ENCODE results near the gene SERPINB3. TPM values are rescaled to one million over a fixed set of nuclear protein-coding genes. Genes with fewer than 3 reads are reported as not detected.

The SERPINB3 gene
- total and polyA plus RNA-seq, 10 donors, result 0.05 to 0.09 TPM; not detected in 8

GRCh38 chr18:63617915-63618234, 43.8 kb downstream of the SERPINB3 start:
- H3K27me3 ChIP-seq (replicated peaks in 1 of 7), result no peaks in the 10 kb centered on the region
- no peak for DNase-seq
- H3K4me3 ChIP-seq, result no peak overlapping the region
- peaks cover 0 to 27% (median 7%) of the 10 kb centered on the region in 8 donors for H3K9me3 ChIP-seq
- TF ChIP-seq POLR2A (IDR thresholded peaks at IDR 0.05) (no peak), POLR2AphosphoS5 (IDR thresholded peaks at IDR 0.05) (no peak), CTCF (IDR thresholded peaks at IDR 0.05 in 8 of 11, conservative IDR thresholded peaks at IDR 0.05 in 3 of 11) (no peak)
- H3K4me1 ChIP-seq, result no peaks in the 10 kb centered on the region
- 85 to 95% (median 93%) methylated on average over 2 of the region's 2 CpGs for WGBS, 5 donors
- intact Hi-C loops (cut with DNase I; ENCODE audit: low total_unique reads), result no loop called here
- H3K27ac ChIP-seq, result no peak overlapping the region
- no peaks in the 10 kb centered on the region for H3K36me3 ChIP-seq

GRCh38 chr18:63617049-63617914, 44.4 kb downstream of the SERPINB3 start:
- Histone ChIP-seq H3K9me3 (peaks cover 0 to 27% (median 7%) of the 10 kb centered on the region in 8 donors), H3K4me3 (no peak overlapping the region), H3K27me3 (replicated peaks in 1 of 7) (no peaks in the 10 kb centered on the region), H3K36me3 (no peaks in the 10 kb centered on the region), H3K27ac (no peak overlapping the region), H3K4me1 (no peaks in the 10 kb centered on the region)
- no peak for TF ChIP-seq POLR2AphosphoS5 (IDR thresholded peaks at IDR 0.05)
- TF ChIP-seq POLR2A (IDR thresholded peaks at IDR 0.05), result no peak
- no peak for TF ChIP-seq CTCF (IDR thresholded peaks at IDR 0.05 in 8 of 11, conservative IDR thresholded peaks at IDR 0.05 in 3 of 11)
- 36 to 53% (median 40%) methylated on average over 3 of the region's 3 CpGs for WGBS, 5 donors
- DNase-seq, result no peak
- intact Hi-C loops (cut with DNase I; ENCODE audit: low total_unique reads), result no loop called here

GRCh38 chr18:63613420-63613819, 48.3 kb downstream of the SERPINB3 start:
- TF ChIP-seq POLR2AphosphoS5 (IDR thresholded peaks at IDR 0.05), result no peak
- TF ChIP-seq POLR2A (IDR thresholded peaks at IDR 0.05), result no peak
- TF ChIP-seq CTCF (IDR thresholded peaks at IDR 0.05 in 8 of 11, conservative IDR thresholded peaks at IDR 0.05 in 3 of 11), result no peak
- Histone ChIP-seq H3K27ac (no peak overlapping the region), H3K27me3 (replicated peaks in 1 of 7) (no peaks in the 10 kb centered on the region), H3K4me3 (no peak overlapping the region), H3K9me3 (no peaks in the 10 kb centered on the region), H3K36me3 (no peaks in the 10 kb centered on the region), H3K4me1 (no peaks in the 10 kb centered on the region)
- DNase-seq, result no peak
- 77 to 88% (median 85%) methylated on average over 4 of the region's 4 CpGs for WGBS, 5 donors
- intact Hi-C loops (cut with DNase I; ENCODE audit: low total_unique reads), result no loop called here

GRCh38 chr18:63606526-63606925, 55.2 kb downstream of the SERPINB3 start:
- no peaks in the 10 kb centered on the region for H3K36me3 ChIP-seq
- no peaks in the 10 kb centered on the region for H3K9me3 ChIP-seq
- no peak overlapping the region for H3K4me3 ChIP-seq
- no peak for DNase-seq
- intact Hi-C loops (cut with DNase I; ENCODE audit: low total_unique reads), result no loop called here
- TF ChIP-seq POLR2A (IDR thresholded peaks at IDR 0.05), result no peak
- no peaks in the 10 kb centered on the region for H3K27me3 ChIP-seq (replicated peaks in 1 of 7)
- WGBS, 5 donors, result 81 to 95% (median 88%) methylated on average over 3 of the region's 3 CpGs
- no peak overlapping the region for H3K27ac ChIP-seq
- H3K4me1 ChIP-seq, result no peaks in the 10 kb centered on the region

Other genes starting within 250 kb of the SERPINB3 start
- 10 to 100 TPM; 39.8 to 69.4 (median 63.9) TPM for gene VPS4B, start 239.4 kb downstream of the SERPINB3 start, total RNA-seq
- gene VPS4B, start 239.4 kb downstream of the SERPINB3 start, polyA plus RNA-seq, result 10 to 100 TPM; 11.1 to 18.9 (median 12.6) TPM
- gene SERPINB5, start 184.9 kb downstream of the SERPINB3 start, total RNA-seq, result not detected
- under 1 TPM in 1 of 3 donors, not detected in 2; 0.02 TPM for gene SERPINB5, start 184.9 kb downstream of the SERPINB3 start, polyA plus RNA-seq
- not detected for gene SERPINB12, start 119.5 kb downstream of the SERPINB3 start, total RNA-seq
- gene SERPINB12, start 119.5 kb downstream of the SERPINB3 start, polyA plus RNA-seq, result not detected
- gene SERPINB13, start 74.5 kb downstream of the SERPINB3 start, total RNA-seq, result not detected
- gene SERPINB13, start 74.5 kb downstream of the SERPINB3 start, polyA plus RNA-seq, result under 1 TPM in 1 of 3 donors, not detected in 2; 0.16 TPM
- not detected for gene SERPINB4, start 17.6 kb downstream of the SERPINB3 start, total RNA-seq
- under 1 TPM in 1 of 3 donors, not detected in 2; 0.09 TPM for gene SERPINB4, start 17.6 kb downstream of the SERPINB3 start, polyA plus RNA-seq
- not detected for gene SERPINB11, start 41.1 kb upstream of the SERPINB3 start, total RNA-seq
- not detected for gene SERPINB11, start 41.1 kb upstream of the SERPINB3 start, polyA plus RNA-seq
- not detected for gene SERPINB7, start 113.5 kb upstream of the SERPINB3 start, total RNA-seq
- not detected for gene SERPINB7, start 113.5 kb upstream of the SERPINB3 start, polyA plus RNA-seq
- 1 to 10 TPM in 2 of 7 donors, under 1 TPM in 2, not detected in 3; 0.38 to 2.3 (median 1.2) TPM for gene SERPINB2, start 225.8 kb upstream of the SERPINB3 start, total RNA-seq
- gene SERPINB2, start 225.8 kb upstream of the SERPINB3 start, polyA plus RNA-seq, result under 1 TPM in 2 of 3 donors, not detected in 1; 0.10 to 0.13 TPM
- gene SERPINB10, start 246.1 kb upstream of the SERPINB3 start, total RNA-seq, result 1 to 10 TPM in 3 of 7 donors, under 1 TPM in 3, not detected in 1; 0.34 to 5.6 (median 1.2) TPM
- gene SERPINB10, start 246.1 kb upstream of the SERPINB3 start, polyA plus RNA-seq, result under 1 TPM; 0.07 to 0.51 (median 0.12) TPM